GOT3 (cell line): Measurements from ENCODE around the gene SRSF11.

Experiments
- DNase-seq: peaks from one replicate; lab custom pipeline; 2025; ENCODE audit warnings: mixed read lengths; lab: John Stamatoyannopoulos, UW

SRSF11 gene

GRCh38 chr1:70220517-70221237 lies 503 bp upstream of the SRSF11 start:
- DNase-seq, result no peak

GRCh38 chr1:70222716-70223235 lies 1.6 kb downstream of the SRSF11 start:
- no peak for DNase-seq

- DNase-seq, result no peak
Observed at GRCh38 chr1:70224954-70225353, 3.8 kb downstream of the SRSF11 start.

- no peak for DNase-seq
Observed at GRCh38 chr1:70227439-70227838, 6.3 kb downstream of the SRSF11 start.

- DNase-seq, result no peak
Observed at GRCh38 chr1:70228670-70229069, 7.5 kb downstream of the SRSF11 start.

- DNase-seq, result no peak
Observed at GRCh38 chr1:70231475-70231874, 10.3 kb downstream of the SRSF11 start.

- DNase-seq, result no peak
Observed at GRCh38 chr1:70234733-70235132, 13.6 kb downstream of the SRSF11 start.

GRCh38 chr1:70239940-70240339 lies 18.8 kb downstream of the SRSF11 start:
- no peak for DNase-seq

- DNase-seq, result no peak
Observed at GRCh38 chr1:70247122-70247521, 25.9 kb downstream of the SRSF11 start.

- no peak for DNase-seq
Observed at GRCh38 chr1:70247768-70248167, 26.6 kb downstream of the SRSF11 start.

GRCh38 chr1:70248729-70249128 lies 27.5 kb downstream of the SRSF11 start:
- DNase-seq, result no peak

GRCh38 chr1:70256664-70257063 lies 35.5 kb downstream of the SRSF11 start:
- no peak for DNase-seq

- DNase-seq, result no peak
Observed at GRCh38 chr1:70264839-70265238, 43.7 kb downstream of the SRSF11 start.

- DNase-seq, result no peak
Observed at GRCh38 chr1:70265946-70266345, 44.8 kb downstream of the SRSF11 start.

- DNase-seq, result no peak
Observed at GRCh38 chr1:70277875-70278274, 56.7 kb downstream of the SRSF11 start.

GRCh38 chr1:70278710-70279109 lies 57.5 kb downstream of the SRSF11 start:
- DNase-seq, result no peak

- DNase-seq, result no peak
Observed at GRCh38 chr1:70284366-70284765, 63.2 kb downstream of the SRSF11 start.

- DNase-seq, result no peak
Observed at GRCh38 chr1:70286453-70286852, 65.3 kb downstream of the SRSF11 start.

- no peak for DNase-seq
Observed at GRCh38 chr1:70288166-70288565, 67.0 kb downstream of the SRSF11 start.

- no peak for DNase-seq
Observed at GRCh38 chr1:70290218-70290617, 69.0 kb downstream of the SRSF11 start.

GRCh38 chr1:70293186-70293843 lies 72.1 kb downstream of the SRSF11 start:
- DNase-seq, result no peak

GRCh38 chr1:70295749-70296148 lies 74.6 kb downstream of the SRSF11 start:
- no peak for DNase-seq

- no peak for DNase-seq
Observed at GRCh38 chr1:70299472-70299871, 78.3 kb downstream of the SRSF11 start.
